ENCODE results near the gene PPP2R5A. TPM values are rescaled to one million over a fixed set of nuclear protein-coding genes. Genes with fewer than 3 reads are reported as not detected.

Gene PPP2R5A
- total RNA-seq, 1 donor from 2014 or later: 17.5 TPM

- H3K36me3 Mint-ChIP-seq (ENCODE audit: unreplicated experiment): no peaks in the 10 kb centered on the region
- H3K4me3 Mint-ChIP-seq (ENCODE audit: unreplicated experiment): no peak overlapping the region
- no peaks in the 10 kb centered on the region for H3K27me3 Mint-ChIP-seq (ENCODE audit: unreplicated experiment)
- DNase-seq (ENCODE audit: extremely low spot score, unreplicated experiment): no peak
- no peak for TF ChIP-seq CTCF (IDR thresholded peaks at IDR 0.05)
- peaks cover 5% of the 10 kb centered on the region for H3K4me1 Mint-ChIP-seq (ENCODE audit: unreplicated experiment)
- H3K9me3 Mint-ChIP-seq (ENCODE audit: unreplicated experiment): no peaks in the 10 kb centered on the region
- H3K27ac Mint-ChIP-seq (ENCODE audit: unreplicated experiment): no peak overlapping the region
These were observed 43.7 kb upstream of the PPP2R5A start for GRCh38 chr1:212241501-212241900.

- no peak for DNase-seq (ENCODE audit: extremely low spot score, unreplicated experiment)
- H3K9me3 Mint-ChIP-seq (ENCODE audit: unreplicated experiment): no peaks in the 10 kb centered on the region
- no peak for TF ChIP-seq CTCF (IDR thresholded peaks at IDR 0.05)
- peaks cover 5% of the 10 kb centered on the region for H3K4me1 Mint-ChIP-seq (ENCODE audit: unreplicated experiment)
- no peaks in the 10 kb centered on the region for H3K27me3 Mint-ChIP-seq (ENCODE audit: unreplicated experiment)
- H3K36me3 Mint-ChIP-seq (ENCODE audit: unreplicated experiment): no peaks in the 10 kb centered on the region
- no peak overlapping the region for H3K27ac Mint-ChIP-seq (ENCODE audit: unreplicated experiment)
- no peak overlapping the region for H3K4me3 Mint-ChIP-seq (ENCODE audit: unreplicated experiment)
These were observed 43.3 kb upstream of the PPP2R5A start for GRCh38 chr1:212241957-212242287.

GRCh38 chr1:212242288-212242984, 42.8 kb upstream of the PPP2R5A start:
- no peak for DNase-seq (ENCODE audit: extremely low spot score, unreplicated experiment)
- no peaks in the 10 kb centered on the region for H3K36me3 Mint-ChIP-seq (ENCODE audit: unreplicated experiment)

GRCh38 chr1:212242985-212243308, 42.3 kb upstream of the PPP2R5A start:
- no peak for TF ChIP-seq CTCF (IDR thresholded peaks at IDR 0.05)
- H3K36me3 Mint-ChIP-seq (ENCODE audit: unreplicated experiment): no peaks in the 10 kb centered on the region
- H3K27ac Mint-ChIP-seq (ENCODE audit: unreplicated experiment): no peak overlapping the region
- H3K4me1 Mint-ChIP-seq (ENCODE audit: unreplicated experiment): peaks cover 12% of the 10 kb centered on the region
- no peaks in the 10 kb centered on the region for H3K27me3 Mint-ChIP-seq (ENCODE audit: unreplicated experiment)
- no peak overlapping the region for H3K4me3 Mint-ChIP-seq (ENCODE audit: unreplicated experiment)
- DNase-seq (ENCODE audit: extremely low spot score, unreplicated experiment): no peak
- no peaks in the 10 kb centered on the region for H3K9me3 Mint-ChIP-seq (ENCODE audit: unreplicated experiment)

More at GRCh38 chr1:212242288-212242984, 42.8 kb upstream of the PPP2R5A start:
- Mint-ChIP-seq H3K27ac (ENCODE audit: unreplicated experiment) (no peak overlapping the region), H3K27me3 (ENCODE audit: unreplicated experiment) (no peaks in the 10 kb centered on the region), H3K4me3 (ENCODE audit: unreplicated experiment) (no peak overlapping the region), H3K9me3 (ENCODE audit: unreplicated experiment) (no peaks in the 10 kb centered on the region), H3K4me1 (ENCODE audit: unreplicated experiment) (peaks cover 8% of the 10 kb centered on the region)
- TF ChIP-seq CTCF (IDR thresholded peaks at IDR 0.05): no peak

- no peak for TF ChIP-seq CTCF (IDR thresholded peaks at IDR 0.05)
- H3K4me1 Mint-ChIP-seq (ENCODE audit: unreplicated experiment): peaks cover 16% of the 10 kb centered on the region
- no peak overlapping the region for H3K4me3 Mint-ChIP-seq (ENCODE audit: unreplicated experiment)
- no peaks in the 10 kb centered on the region for H3K9me3 Mint-ChIP-seq (ENCODE audit: unreplicated experiment)
- no peaks in the 10 kb centered on the region for H3K36me3 Mint-ChIP-seq (ENCODE audit: unreplicated experiment)
- DNase-seq (ENCODE audit: extremely low spot score, unreplicated experiment): no peak
- no peak overlapping the region for H3K27ac Mint-ChIP-seq (ENCODE audit: unreplicated experiment)
- no peaks in the 10 kb centered on the region for H3K27me3 Mint-ChIP-seq (ENCODE audit: unreplicated experiment)
These were observed 40.8 kb upstream of the PPP2R5A start for GRCh38 chr1:212244441-212244840.

Measured in osteocyte (in vitro differentiated cells).